Lower lobe of right lung (tissue), 2 donors: ENCODE results near the gene SIM2. TPM values are rescaled to one million over a fixed set of nuclear protein-coding genes. Genes with fewer than 3 reads are reported as not detected.
"Not testable (repeated sequence)": the region's sequence is repeated elsewhere in the genome, so short reads cannot be mapped to it uniquely, and the experiment has no call there.

Experiments
- ATAC-seq, 2 donors: fragments of 200-7000 bp; cut with Tn5 transposase; one replicate each; pipeline ENCODE4 v1.9.1; 2020 to 2022; ENCODE audit warnings: mild to moderate bottlenecking in 2 of 2, moderate library complexity in 2 of 2
- DNase-seq: peaks from one replicate; pipeline ENCODE4 v3.0.0-alpha.2; 2020
- H3K27ac ChIP-seq: fragments of 200-600 bp; one replicate; pipeline ENCODE4 v1.8.0; 2022
- H3K27me3 ChIP-seq: fragments of 200-600 bp; one replicate; pipeline ENCODE4 v1.8.0; 2022; ENCODE audit warnings: low read depth
- H3K36me3 ChIP-seq: fragments of 200-600 bp; one replicate; pipeline ENCODE4 v1.8.0; 2022; ENCODE audit warnings: mild to moderate bottlenecking
- H3K4me1 ChIP-seq: fragments of 200-600 bp; one replicate; pipeline ENCODE4 v1.8.0; 2022
- H3K4me3 ChIP-seq: fragments of 200-600 bp; one replicate; pipeline ENCODE4 v1.8.0; 2022; ENCODE audit warnings: mild to moderate bottlenecking
- H3K9me3 ChIP-seq: fragments of 200-600 bp; one replicate; pipeline ENCODE4 v1.8.0; 2022
- CTCF ChIP-seq: fragments of 200-600 bp; IDR thresholded peaks from one replicate; pipeline ENCODE4 v1.8.0; 2022; ENCODE audit warnings: antibody characterized with exemption, mild to moderate bottlenecking
- intact Hi-C: fragments of 100-400 bp; cut with DNase I; formaldehyde crosslinking; loops from one replicate; pipeline ENCODE4 v1.11.0; 2022
- total RNA-seq: library from RNA; stranded (reverse); fragmentation: NEBNext Ultra II Directional; extraction: Animal tissue kit (Norgen Biotek cat#: 25700); gene quantifications from one replicate; pipeline ENCODE4 v1.2.1, GENCODE V29; 2021
- donor health status: DM: no; HTN: yes; CAD: no; lungs with severe emphysema.

Gene SIM2
- total RNA-seq, 1 donor from 2014 or later: not detected

- Histone ChIP-seq H3K4me3 (no peak overlapping the region), H3K36me3 (no peaks in the 10 kb centered on the region), H3K4me1 (no peaks in the 10 kb centered on the region), H3K27ac (no peak overlapping the region), H3K27me3 (peaks cover 17% of the 10 kb centered on the region), H3K9me3 (no peaks in the 10 kb centered on the region)
- DNase-seq: no peak
- no peak for TF ChIP-seq CTCF
- intact Hi-C loops: no loop called here
- no peak for ATAC-seq
Measured at GRCh38 chr21:36668713-36669112, 30.2 kb upstream of the SIM2 start.

- DNase-seq: no peak
- intact Hi-C loops: no loop called here
Measured at GRCh38 chr21:36671836-36672235, 27.1 kb upstream of the SIM2 start.

GRCh38 chr21:36672296-36672695 lies 26.6 kb upstream of the SIM2 start:
- H3K4me1 ChIP-seq, H3K27ac ChIP-seq, DNase-seq, H3K4me3 ChIP-seq, H3K9me3 ChIP-seq, ATAC-seq, intact Hi-C loops, H3K36me3 ChIP-seq: not testable (repeated sequence)
- H3K27me3 ChIP-seq: peaks cover 28% of the 10 kb centered on the region

More at GRCh38 chr21:36671836-36672235, 27.1 kb upstream of the SIM2 start:
- peaks cover 25% of the 10 kb centered on the region for H3K27me3 ChIP-seq
- TF ChIP-seq CTCF: no peak
- H3K4me3 ChIP-seq: no peak overlapping the region
- no peaks in the 10 kb centered on the region for H3K9me3 ChIP-seq
- no peak for ATAC-seq
- H3K27ac ChIP-seq: no peak overlapping the region
- no peaks in the 10 kb centered on the region for H3K36me3 ChIP-seq
- H3K4me1 ChIP-seq: no peaks in the 10 kb centered on the region

DNA sequence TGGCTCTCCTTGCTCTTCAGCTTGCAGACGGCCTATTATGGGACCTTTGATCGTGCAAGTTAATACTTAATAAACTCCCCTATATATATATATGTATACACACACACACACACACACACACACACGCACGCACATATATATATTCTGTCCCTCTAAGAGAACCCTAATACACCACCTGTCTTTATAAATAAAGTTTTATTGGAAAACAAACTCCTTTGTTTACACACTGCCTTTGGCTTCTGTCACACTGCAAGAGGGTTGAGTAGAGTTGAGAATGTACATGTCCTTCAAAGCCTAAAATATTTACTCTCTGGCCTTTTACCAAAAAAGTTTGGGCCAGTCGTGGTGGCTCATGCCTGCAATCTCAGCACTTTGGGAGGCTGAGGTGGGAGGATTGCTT lies 26.2 kb upstream of the SIM2 start:
- Histone ChIP-seq H3K36me3 (no peaks in the 10 kb centered on the region), H3K4me3 (no peak overlapping the region), H3K4me1 (no peaks in the 10 kb centered on the region), H3K9me3 (no peaks in the 10 kb centered on the region), H3K27ac (no peak overlapping the region), H3K27me3 (peaks cover 25% of the 10 kb centered on the region)
- ATAC-seq (no peak), DNase-seq (no peak)
- intact Hi-C loops: no loop called here
- TF ChIP-seq CTCF: no peak

- no peak overlapping the region for H3K27ac ChIP-seq
- H3K27me3 ChIP-seq: peaks cover 32% of the 10 kb centered on the region
- TF ChIP-seq CTCF: no peak
- DNase-seq: no peak
- H3K4me3 ChIP-seq: no peak overlapping the region
- intact Hi-C loops: no loop called here
- H3K36me3 ChIP-seq: no peaks in the 10 kb centered on the region
- no peak for ATAC-seq
- H3K9me3 ChIP-seq: peaks cover 10% of the 10 kb centered on the region
- no peaks in the 10 kb centered on the region for H3K4me1 ChIP-seq
Measured at GRCh38 chr21:36676039-36676950, 22.6 kb upstream of the SIM2 start.

DNA sequence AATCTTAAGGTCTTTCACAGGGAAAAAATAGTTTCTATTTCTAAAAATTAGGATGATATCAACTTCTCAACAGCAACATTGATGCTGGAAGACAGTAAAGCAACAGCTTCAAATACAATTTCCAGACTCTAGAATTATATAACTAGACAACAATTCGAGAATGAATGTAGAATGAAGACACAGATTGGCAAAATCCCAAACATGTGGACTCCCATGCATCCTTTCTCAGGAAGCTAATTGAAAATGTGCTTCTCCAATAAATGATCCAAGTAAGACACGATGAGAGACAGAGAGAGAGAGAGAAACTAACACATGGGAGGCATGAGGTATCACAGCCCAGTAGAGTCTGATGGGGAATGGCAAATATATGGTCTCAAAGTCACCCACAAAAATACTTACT lies 21.5 kb upstream of the SIM2 start:
- H3K4me3 ChIP-seq: no peak overlapping the region
- no peak for ATAC-seq

More for the DNA sequence above, 21.5 kb upstream of the SIM2 start:
- no peak for TF ChIP-seq CTCF
- no peak for DNase-seq
- no peaks in the 10 kb centered on the region for H3K4me1 ChIP-seq
- peaks cover 11% of the 10 kb centered on the region for H3K9me3 ChIP-seq
- H3K27me3 ChIP-seq: peaks cover 36% of the 10 kb centered on the region
- no peaks in the 10 kb centered on the region for H3K36me3 ChIP-seq
- intact Hi-C loops: no loop called here
- no peak overlapping the region for H3K27ac ChIP-seq
